K562 (cell line): ENCODE results near the gene RIPK3. TPM values are rescaled to one million over a fixed set of nuclear protein-coding genes. Genes with fewer than 3 reads are reported as not detected.

Experiments used
- ATAC-seq: fragments of 200-7000 bp; cut with Tn5 transposase; 3 replicates; pipeline ENCODE4 v1.9.1; 2020; ENCODE audit warnings: moderate library complexity
- BruUV-seq: library from RNA; stranded (reverse); fragments of 400-500 nt; replicated peaks from 2 replicates; lab custom pipeline; 2021; lab: Mats Ljungman, UMichigan
- CTCF ChIA-PET: fragments of 300-600 bp; formaldehyde crosslinking; extraction: SDS; loops from one replicate; lab custom pipeline; 2021; ENCODE audit warnings: low intra/inter-chr PET ratio; lab: Yijun Ruan, JAX
- POLR2A ChIA-PET: fragments of 300-600, 350-650 bp; sonication (Branson Sonifier 250); formaldehyde crosslinking; extraction: SDS; loops from one replicate; lab custom pipeline; 2021; ENCODE audit warnings: antibody characterized with exemption, inconsistent platforms; lab: Yijun Ruan, JAX
- DNase-seq, 4 experiments: peaks; one replicate each; pipeline versions ENCODE4 v3.0.0 to v3.0.0-alpha.2; 2011 to 2018; ENCODE audit warnings: low spot score in 3 of 4, mixed read lengths in 3 of 4; ENCODE audit errors: extremely low read depth in 1 of 4
- FAIRE-seq: peaks from 2 replicates; lab custom pipeline; 2011; peaks lifted over from hg19 to GRCh38; lab: Jason Lieb, UNC
- H2AFZ ChIP-seq: 2 replicates; pipeline ENCODE4 v1.6.0; 2011; ENCODE audit warnings: low read depth, low read length, control low read depth, inconsistent platforms
- H3K27ac ChIP-seq: fragments of 200-600 bp; 3 replicates; pipeline ENCODE4 v1.8.0; 2011; ENCODE audit warnings: low read depth, mild to moderate bottlenecking, control low read depth, inconsistent platforms, low read length, moderate library complexity, mixed read lengths; ENCODE audit errors: extremely low read depth
- H3K27me3 ChIP-seq, 2 experiments: fragments of 300-600 bp in 1 of 2; 2 replicates in 1 of 2; 3 replicates in 1 of 2; pipeline versions ENCODE4 v1.6.0 to v1.8.0; 2011; ENCODE audit warnings: inconsistent platforms in 2 of 2, low read length in 2 of 2, mild to moderate bottlenecking in 1 of 2, mixed read lengths in 1 of 2, moderate library complexity in 1 of 2; ENCODE audit not compliant: control insufficient read depth in 2 of 2, insufficient read depth in 2 of 2
- H3K36me3 ChIP-seq: fragments of 300-600 bp; 3 replicates; pipeline ENCODE4 v1.8.0; 2011; ENCODE audit warnings: mild to moderate bottlenecking, low read length, inconsistent platforms; ENCODE audit not compliant: control insufficient read depth, insufficient read depth
- H3K4me1 ChIP-seq, 2 experiments: fragments of 200-600 bp in 1 of 2; replicated peaks in 1 of 2; 2 replicates in 1 of 2; 3 replicates in 1 of 2; pipeline versions ENCODE4 v1.5.1 to v1.8.0; 2011; ENCODE audit warnings: inconsistent platforms in 2 of 2, low read length in 2 of 2, mild to moderate bottlenecking in 1 of 2, mixed read lengths in 1 of 2, moderate library complexity in 1 of 2; ENCODE audit not compliant: control insufficient read depth in 2 of 2, insufficient read depth in 2 of 2
- H3K4me2 ChIP-seq: 2 replicates; pipeline ENCODE4 v1.6.1; 2011; ENCODE audit warnings: low read length, control low read depth, inconsistent platforms, mixed read lengths; ENCODE audit not compliant: insufficient read depth
- H3K4me3 ChIP-seq: fragments of 200-600 bp; sonication (generic), shearing (Covaris generic); 2 replicates; pipeline ENCODE4 v1.5.1; 2016; ENCODE audit warnings: control low read depth, inconsistent platforms
- H3K79me2 ChIP-seq: fragments of 200-600 bp; 3 replicates; pipeline ENCODE4 v1.8.0; 2011; ENCODE audit warnings: low read length, inconsistent platforms; ENCODE audit not compliant: control insufficient read depth, insufficient read depth
- H3K9ac ChIP-seq, 2 experiments: 2 replicates each; pipeline versions ENCODE4 v1.6.0 to v1.6.1; 2011; ENCODE audit warnings: low read depth in 2 of 2, low read length in 2 of 2, control low read depth in 1 of 2, inconsistent platforms in 1 of 2, mild to moderate bottlenecking in 1 of 2, mixed read lengths in 1 of 2; ENCODE audit not compliant: insufficient read depth in 1 of 2
- H3K9me1 ChIP-seq: one replicate; pipeline ENCODE4 v1.6.0; 2011; ENCODE audit warnings: inconsistent platforms, mild to moderate bottlenecking, low read length, moderate library complexity; ENCODE audit not compliant: control insufficient read depth, insufficient read depth
- H3K9me3 ChIP-seq: replicated peaks from 2 replicates; pipeline ENCODE4 v1.5.1; 2011; ENCODE audit warnings: low read depth, low read length, inconsistent platforms; ENCODE audit not compliant: control insufficient read depth, insufficient read depth
- H4K20me1 ChIP-seq: replicated peaks from 2 replicates; pipeline ENCODE4 v1.6.1; 2011; ENCODE audit warnings: low read length, inconsistent platforms, mixed read lengths; ENCODE audit not compliant: control insufficient read depth, insufficient read depth
- ASH1L ChIP-seq: fragments of 450-650 bp; IDR thresholded peaks from 2 replicates; pipeline ENCODE4 v1.6.1; 2018; ENCODE audit warnings: borderline replicate concordance, mild to moderate bottlenecking, low read depth; ENCODE audit not compliant: partially characterized antibody
- CHCHD3 ChIP-seq: fragments of 250-450 bp; sonication (Bioruptor Pico); IDR thresholded peaks from 2 replicates; pipeline ENCODE4 v2.1.2; 2022; ENCODE audit warnings: mild to moderate bottlenecking
- ELF2 ChIP-seq: fragments of 250-450 bp; sonication (Bioruptor Pico); IDR thresholded peaks from 2 replicates; pipeline ENCODE4 v1.5.0; 2021; ENCODE audit warnings: mild to moderate bottlenecking
- HEY1 ChIP-seq: fragments of 250-450 bp; sonication (Bioruptor Pico); IDR thresholded peaks from 2 replicates; pipeline ENCODE4 v1.5.0; 2020; ENCODE audit warnings: mild to moderate bottlenecking, moderate library complexity, borderline replicate concordance
- MEIS2 ChIP-seq: fragments of 450-650 bp; IDR thresholded peaks from 2 replicates; pipeline ENCODE4 v1.6.1; 2014; ENCODE audit warnings: mild to moderate bottlenecking; ENCODE audit not compliant: partially characterized antibody
- MYBL2 ChIP-seq, 2 experiments: fragments of 450-650 bp in 1 of 2; sonication (generic) in 1 of 2; formaldehyde crosslinking in 1 of 2; IDR thresholded peaks; 2 replicates each; pipeline versions ENCODE4 v1.6.1 to v1.8.1; 2017 to 2022; ENCODE audit warnings: borderline replicate concordance in 1 of 2, inconsistent platforms in 1 of 2, low read depth in 1 of 2, mild to moderate bottlenecking in 1 of 2, missing genetic modification reagents in 1 of 2, moderate library complexity in 1 of 2
- NRF1 ChIP-seq, 2 experiments: fragments of 450-650 bp; IDR thresholded peaks in 1 of 2; conservative IDR thresholded peaks in 1 of 2; 2 replicates each; pipeline ENCODE4 v1.6.1; 2014; ENCODE audit warnings: mild to moderate bottlenecking in 2 of 2
- PBX2 ChIP-seq, 2 experiments: IDR thresholded peaks in 1 of 2; conservative IDR thresholded peaks in 1 of 2; 2 replicates each; pipeline ENCODE4 v1.6.1; 2016; ENCODE audit warnings: low read depth in 2 of 2, mild to moderate bottlenecking in 1 of 2, missing compliant biosample characterization in 1 of 2, missing genetic modification characterization in 1 of 2, moderate library complexity in 1 of 2
- PKNOX1 ChIP-seq: fragments of 450-650 bp; IDR thresholded peaks from 2 replicates; pipeline ENCODE4 v1.6.1; 2016
- TCF3 ChIP-seq: sonication (generic); formaldehyde crosslinking; IDR thresholded peaks from 2 replicates; pipeline ENCODE4 v1.4.0; 2020; ENCODE audit warnings: mild to moderate bottlenecking, missing genetic modification reagents
- TRIM24 ChIP-seq, 2 experiments: fragments of 450-650 bp; IDR thresholded peaks; 2 replicates each; pipeline ENCODE4 v1.6.1; 2016
- WGBS: fragments of 100-300 bp; shearing (Covaris generic); methylation state at CpG from one replicate; pipeline ENCODE4 v1.1.6; 2016; ENCODE audit warnings: low coverage, mixed read lengths; ENCODE audit not compliant: insufficient coverage; ENCODE audit errors: missing lambda C conversion rate; 5-methylcytosine and 5-hydroxymethylcytosine counted together
- in situ Hi-C: fragments of 300-500 bp; cut with MboI; formaldehyde crosslinking; loops from 4 replicates; pipeline ENCODE4 v1.15.0; 2018; ENCODE audit warnings: inconsistent platforms, mixed read lengths
- intact Hi-C: fragments of 100-400 bp; cut with micrococcal nuclease; formaldehyde crosslinking; loops from 2 replicates; pipeline ENCODE4 v1.14.2; 2022
- polyA plus RNA-seq, 8 experiments: library from polyadenylated mRNA; depleted of rRNA in 4 of 8; stranded (reverse) in 5 of 8; unstranded in 3 of 8; fragments of >200 nt; fragmentation: Nextera tagmentation in 2 of 8; fragmentation: Illumina TruSeq in 1 of 8; extraction: Ambion mirVana in 2 of 8; extraction: Trizol in 1 of 8; gene quantifications; 2 replicates each; pipeline versions ENCODE4 v1.2.1 to v1.2.3, GENCODE V29; 2011 to 2014; ENCODE audit warnings: inconsistent platforms in 1 of 8, missing spikeins in 1 of 8
- total RNA-seq, 7 experiments: library from RNA; depleted of rRNA in 6 of 7; stranded (reverse); fragments of >200 nt in 6 of 7; fragmentation: Illumina TruSeq in 2 of 7; extraction: Trizol in 2 of 7; gene quantifications; 2 replicates each; pipeline versions ENCODE4 v1.2.1 to v1.2.3, GENCODE V29; 2011 to 2021; ENCODE audit warnings: low replicate concordance in 1 of 7

The RIPK3 gene
- total and polyA plus RNA-seq, 9 of the 15 experiments (the other 6 are each of a cell fraction or from before 2014, with no cell fraction given) = 0.03 to 0.43 (median 0.28) TPM; not detected in 3

- Histone ChIP-seq H3K36me3 (no peaks in the 10 kb centered on the region), H3K27me3 (no peaks in the 10 kb centered on the region), H2AFZ (peak overlapping the region; percentile 55; the same call in 1 of the 2 replicates), H3K79me2 (no peaks in the 10 kb centered on the region), H4K20me1 (no peaks in the 10 kb centered on the region), H3K4me3 (no peak overlapping the region), H3K9ac (no peak overlapping the region), H3K9me1 (no peaks in the 10 kb centered on the region), H3K4me2 (no peak overlapping the region), H3K4me1 (peaks cover 7 to 11% of the 10 kb centered on the region in 2 experiments; a peak in 3 of 5 replicates), H3K9me3 (no peaks in the 10 kb centered on the region), H3K27ac (no peak overlapping the region)
- ChIA-PET POLR2A (no interaction called here), CTCF (no interaction called here)
- WGBS = 31% methylated on average over 2 of the region's 2 CpGs
- BruUV-seq = no TSS peak
- DNase-seq (no peak), ATAC-seq (no peak), FAIRE-seq (no peak)
- no peak for TF ChIP-seq CHCHD3
- TF ChIP-seq NRF1 (conservative IDR thresholded peaks at IDR 0.05 in 1 of 2, IDR thresholded peaks at IDR 0.05 in 1 of 2) = no peak
- TF ChIP-seq TCF3 (CRISPR knock-in tag) = no peak
- no peak for TF ChIP-seq ELF2 (CRISPR knock-in tag)
- no peak for TF ChIP-seq ASH1L
- no peak for TF ChIP-seq TRIM24 (IDR thresholded peaks at IDR 0.05)
- in situ Hi-C loops = no loop called here
- intact Hi-C loops = no loop called here
These were observed 47.2 kb upstream of the RIPK3 start for GRCh38 chr14:24387009-24387345.

GRCh38 chr14:24385524-24385923 is 45.7 kb upstream of the RIPK3 start:
- Histone ChIP-seq H3K9ac (no peak overlapping the region), H3K4me2 (no peak overlapping the region), H3K9me1 (no peaks in the 10 kb centered on the region), H3K36me3 (no peaks in the 10 kb centered on the region), H3K27me3 (no peaks in the 10 kb centered on the region), H3K9me3 (no peaks in the 10 kb centered on the region), H4K20me1 (no peaks in the 10 kb centered on the region), H3K4me3 (no peak overlapping the region), H3K4me1 (peaks cover 0 to 11% of the 10 kb centered on the region in 2 experiments; a peak in 1 of 5 replicates), H2AFZ (no peak overlapping the region), H3K79me2 (no peaks in the 10 kb centered on the region), H3K27ac (no peak overlapping the region)
- no peak for DNase-seq
- 20% methylated on average over 4 of the region's 4 CpGs for WGBS
- FAIRE-seq = no peak
- ChIA-PET POLR2A (no interaction called here), CTCF (interaction anchor here (0.7 kb wide), 1 partner anchor 301 kb away, joined by 4 read pairs; no protein-coding TSS in a partner anchor)
- ATAC-seq = no peak
- in situ Hi-C loops = no loop called here
- intact Hi-C loops = no loop called here
- BruUV-seq = no TSS peak
- TF ChIP-seq HEY1 (CRISPR knock-in tag) = no peak
- peak; percentile 49 for TF ChIP-seq PKNOX1
- TF ChIP-seq PBX2 (CRISPR knock-in tag; IDR thresholded peaks at IDR 0.05; ENCODE audit: low read depth) = no peak
- TF ChIP-seq PBX2 (tag; conservative IDR thresholded peaks at IDR 0.05; ENCODE audit: low read depth) = peak; percentile 54; the same call in 1 of the 2 replicates
- TF ChIP-seq MEIS2 = peak; percentile 56
- no peak for TF ChIP-seq MYBL2 (IDR thresholded peaks at IDR 0.05; ENCODE audit: low read depth)
- no peak for TF ChIP-seq MYBL2 (CRISPR knock-in tag; IDR thresholded peaks at IDR 0.05; ENCODE audit: borderline replicate concordance)
